Endothelial cell of umbilical vein (primary cell): ENCODE measurements around the gene HLX. TPM values are rescaled to one million over a fixed set of nuclear protein-coding genes. Genes with fewer than 3 reads are reported as not detected.

Experiments used
- BruUV-seq: library from RNA; stranded (reverse); fragments of 400-500 nt; replicated peaks from 2 replicates; lab custom pipeline; 2021; lab: Mats Ljungman, UMichigan
- CTCF ChIA-PET: fragments of 300-600, 350-600 bp; sonication (Branson Sonifier 250); formaldehyde crosslinking; loops from one replicate; lab custom pipeline; 2021; ENCODE audit warnings: antibody characterized with exemption, inconsistent platforms; lab: Charles Lee
- POLR2A ChIA-PET: fragments of 300-600, 350-600 bp; sonication (Branson Sonifier 250); formaldehyde crosslinking; loops from one replicate; lab custom pipeline; 2021; ENCODE audit warnings: antibody characterized with exemption, inconsistent platforms; lab: Charles Lee
- DNase-seq: peaks from one replicate; pipeline ENCODE4 v3.0.0-alpha.2; 2011; ENCODE audit warnings: low read depth, low spot score
- FAIRE-seq: peaks from 2 replicates; lab custom pipeline; 2011; peaks lifted over from hg19 to GRCh38; lab: Jason Lieb, UNC
- H2AFZ ChIP-seq: 2 replicates; pipeline ENCODE4 v1.6.0; 2012; ENCODE audit warnings: low read depth, low read length, control low read depth, inconsistent platforms
- H3K27ac ChIP-seq: 2 replicates; pipeline ENCODE4 v1.5.1; 2011; ENCODE audit warnings: low read depth, mild to moderate bottlenecking, control low read depth, low read length, moderate library complexity; ENCODE audit not compliant: insufficient read depth
- H3K27me3 ChIP-seq, 2 experiments: 2 replicates each; pipeline versions ENCODE4 v1.6.0 to v1.6.1; 2011; ENCODE audit warnings: low read length in 2 of 2, mixed read lengths in 1 of 2; ENCODE audit not compliant: control insufficient read depth in 2 of 2, insufficient read depth in 2 of 2
- H3K36me3 ChIP-seq, 2 experiments: 2 replicates in 1 of 2; 3 replicates in 1 of 2; pipeline ENCODE4 v1.5.1; 2011; ENCODE audit warnings: low read length in 2 of 2, mild to moderate bottlenecking in 1 of 2, moderate library complexity in 1 of 2; ENCODE audit not compliant: control insufficient read depth in 2 of 2, insufficient read depth in 2 of 2; ENCODE audit errors: extremely low read depth in 1 of 2
- H3K4me1 ChIP-seq: 3 replicates; pipeline ENCODE4 v1.5.1; 2011; ENCODE audit warnings: mild to moderate bottlenecking, low read length; ENCODE audit not compliant: control insufficient read depth, insufficient read depth; ENCODE audit errors: extremely low read depth
- H3K4me2 ChIP-seq: 2 replicates; pipeline ENCODE4 v1.6.1; 2011; ENCODE audit warnings: low read length, control low read depth, mixed read lengths; ENCODE audit not compliant: insufficient read depth
- H3K4me3 ChIP-seq, 3 experiments: fragments of 200-600 bp in 1 of 3; sonication (generic), shearing (Covaris generic) in 1 of 3; replicated peaks in 1 of 3; 2 replicates each; pipeline ENCODE4 v1.5.1; 2011 to 2016; ENCODE audit warnings: control low read depth in 3 of 3, low read length in 3 of 3, mild to moderate bottlenecking in 2 of 3, inconsistent platforms in 1 of 3, low read depth in 1 of 3, moderate library complexity in 1 of 3; ENCODE audit not compliant: insufficient read depth in 1 of 3
- H3K79me2 ChIP-seq: 2 replicates; pipeline ENCODE4 v1.6.0; 2012; ENCODE audit warnings: low read length, inconsistent platforms; ENCODE audit not compliant: control insufficient read depth, insufficient read depth
- H3K9ac ChIP-seq: replicated peaks from 2 replicates; pipeline ENCODE3; 2011; ENCODE audit warnings: low read length, control low read depth; ENCODE audit not compliant: insufficient read depth; ENCODE audit errors: extremely low read depth
- H3K9me1 ChIP-seq: replicated peaks from 3 replicates; pipeline ENCODE4 v1.6.0; 2011; ENCODE audit warnings: mild to moderate bottlenecking, low read length; ENCODE audit not compliant: control insufficient read depth, insufficient read depth; ENCODE audit errors: extremely low read depth
- H3K9me3 ChIP-seq: replicated peaks from 2 replicates; pipeline ENCODE4 v1.5.1; 2012; ENCODE audit warnings: low read length, inconsistent platforms; ENCODE audit not compliant: control insufficient read depth, insufficient read depth
- H4K20me1 ChIP-seq: replicated peaks from 2 replicates; pipeline ENCODE3; 2011; ENCODE audit warnings: mild to moderate bottlenecking, low read length; ENCODE audit not compliant: control insufficient read depth, insufficient read depth; ENCODE audit errors: extremely low read depth
- FOS ChIP-seq: IDR thresholded peaks from 2 replicates; pipeline ENCODE4 v1.6.1; 2011; ENCODE audit warnings: mild to moderate bottlenecking, low read length, moderate library complexity, borderline replicate concordance; ENCODE audit not compliant: insufficient read depth
- GATA2 ChIP-seq: IDR thresholded peaks from 2 replicates; pipeline ENCODE4 v1.7.0; 2011; ENCODE audit warnings: low read depth, mild to moderate bottlenecking, moderate library complexity, mixed read lengths, low read length; ENCODE audit not compliant: insufficient read length, insufficient read depth
- JUN ChIP-seq: IDR thresholded peaks from 2 replicates; pipeline ENCODE4 v1.6.1; 2011; ENCODE audit warnings: borderline replicate concordance, low read depth; ENCODE audit not compliant: insufficient read length, insufficient read depth
- MYC ChIP-seq: IDR thresholded peaks from one replicate; pipeline ENCODE4 v1.6.1; 2011; ENCODE audit warnings: mild to moderate bottlenecking, low read depth, low read length
- POLR2A ChIP-seq: IDR thresholded peaks from 2 replicates; pipeline ENCODE4 v1.6.1; 2012; ENCODE audit warnings: low read depth, mild to moderate bottlenecking, control low read depth, low read length
- POLR2AphosphoS5 ChIP-seq: IDR thresholded peaks from 2 replicates; pipeline ENCODE4 v1.6.1; 2012; ENCODE audit warnings: low read depth, mild to moderate bottlenecking, control low read depth, low read length, moderate library complexity; ENCODE audit not compliant: insufficient read depth
- dilution Hi-C: fragments of 300-500 bp; cut with MboI; formaldehyde crosslinking; loops from one replicate; pipeline ENCODE4 v1.15.0; 2019; ENCODE audit warnings: low sequenced_read_pairs; ENCODE audit not compliant: extremely low pct_ligation_motif_present
- intact Hi-C: fragments of 100-400 bp; cut with micrococcal nuclease; formaldehyde crosslinking; loops from one replicate; pipeline ENCODE4 v1.10.0; 2022
- polyA plus RNA-seq, 4 experiments: library from polyadenylated mRNA; depleted of rRNA in 3 of 4; stranded (reverse) in 3 of 4; unstranded in 1 of 4; fragments of >200 nt; gene quantifications; 2 replicates each; pipeline versions ENCODE4 v1.2.1 to v1.2.3, GENCODE V29; 2011 to 2012; ENCODE audit warnings: missing spikeins in 1 of 4
- total RNA-seq: library from RNA; stranded (reverse); gene quantifications from 2 replicates; pipeline ENCODE4 v1.2.3, GENCODE V29; 2021
- TF ChIP-seq, protein P1 (sequence below), 2 donors: IDR thresholded peaks; 1 replicate in 1 of 2; 2 replicates in 1 of 2; pipeline ENCODE4 v1.5.1; 2011; ENCODE audit warnings: low read length in 2 of 2, mild to moderate bottlenecking in 2 of 2, moderate library complexity in 2 of 2, control low read depth in 1 of 2, inconsistent platforms in 1 of 2, low read depth in 1 of 2; ENCODE audit not compliant: insufficient read depth in 1 of 2; ENCODE audit errors: extremely low read depth in 1 of 2
- TF ChIP-seq, protein P2 (sequence below): IDR thresholded peaks from 2 replicates; pipeline ENCODE4 v1.6.1; 2011; ENCODE audit not compliant: insufficient read depth, insufficient read length

Gene HLX
- total and polyA plus RNA-seq, 2 donors (not counting 3 experiments of a cell fraction or from before 2014, with no cell fraction given) = 7.5 to 39.1 TPM

DNA sequence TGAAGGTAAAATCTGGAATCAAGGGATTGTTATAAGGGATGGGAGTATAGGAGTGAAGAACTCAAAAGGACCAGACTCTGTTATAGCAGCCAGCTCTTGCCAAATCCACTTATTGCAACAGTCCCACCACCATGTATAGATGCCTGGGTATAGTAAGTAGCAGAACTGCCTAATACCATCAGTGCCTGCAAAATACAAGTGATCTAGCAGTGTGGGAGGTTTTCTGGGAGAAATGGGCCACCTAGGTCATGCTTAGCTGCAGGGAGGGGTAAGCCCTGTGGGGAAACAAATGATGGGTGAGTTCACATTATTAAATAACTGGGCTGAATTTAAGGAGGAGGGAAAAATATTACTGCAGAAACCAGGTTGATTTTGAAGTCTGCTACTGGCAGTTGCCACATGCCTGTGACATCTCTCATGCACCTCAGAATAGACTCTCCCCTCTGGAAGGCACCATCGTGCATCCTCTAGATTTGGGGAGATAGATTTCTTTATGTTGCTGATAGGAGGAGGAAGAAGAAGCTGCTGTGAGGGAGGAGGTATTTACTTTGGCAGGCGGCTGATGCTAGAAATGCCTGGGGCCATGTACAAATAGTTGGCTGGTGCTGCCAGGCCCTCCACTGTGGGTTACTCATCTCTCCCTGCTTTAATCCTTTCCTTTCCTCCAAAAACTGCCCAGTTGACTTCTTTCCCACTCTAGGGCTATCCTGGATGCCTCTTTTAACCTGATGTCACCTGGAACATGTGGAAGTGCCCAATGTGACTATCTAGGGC, 27.5 kb downstream of the HLX start:
- Histone ChIP-seq H3K79me2 (no peaks in the 10 kb centered on the region), H3K9me1 (no peaks in the 10 kb centered on the region), H3K4me2 (no peak overlapping the region), H3K4me1 (no peaks in the 10 kb centered on the region), H3K9ac (no peak overlapping the region), H3K9me3 (no peaks in the 10 kb centered on the region), H3K27ac (no peak overlapping the region), H4K20me1 (no peaks in the 10 kb centered on the region), H2AFZ (no peak overlapping the region), H3K4me3 (no peak overlapping the region), H3K27me3 (peaks cover 13 to 19% of the 10 kb centered on the region in 2 experiments), H3K36me3 (no peaks in the 10 kb centered on the region)
- CTCF ChIA-PET = interaction anchor here (1.1 to 5.5 kb wide), 4 partner anchors 33 to 528 kb away, joined by 3 to 136 read pairs (median 19); no protein-coding TSS in a partner anchor
- POLR2A ChIA-PET = no interaction called here
- dilution Hi-C loops (no loop called here), intact Hi-C loops (no loop called here)
- no peak for DNase-seq
- TF ChIP-seq MYC (no peak), JUN (no peak), FOS (no peak), POLR2A (no peak), POLR2AphosphoS5 (no peak), GATA2 (no peak)
- TF ChIP-seq, protein P1, sequence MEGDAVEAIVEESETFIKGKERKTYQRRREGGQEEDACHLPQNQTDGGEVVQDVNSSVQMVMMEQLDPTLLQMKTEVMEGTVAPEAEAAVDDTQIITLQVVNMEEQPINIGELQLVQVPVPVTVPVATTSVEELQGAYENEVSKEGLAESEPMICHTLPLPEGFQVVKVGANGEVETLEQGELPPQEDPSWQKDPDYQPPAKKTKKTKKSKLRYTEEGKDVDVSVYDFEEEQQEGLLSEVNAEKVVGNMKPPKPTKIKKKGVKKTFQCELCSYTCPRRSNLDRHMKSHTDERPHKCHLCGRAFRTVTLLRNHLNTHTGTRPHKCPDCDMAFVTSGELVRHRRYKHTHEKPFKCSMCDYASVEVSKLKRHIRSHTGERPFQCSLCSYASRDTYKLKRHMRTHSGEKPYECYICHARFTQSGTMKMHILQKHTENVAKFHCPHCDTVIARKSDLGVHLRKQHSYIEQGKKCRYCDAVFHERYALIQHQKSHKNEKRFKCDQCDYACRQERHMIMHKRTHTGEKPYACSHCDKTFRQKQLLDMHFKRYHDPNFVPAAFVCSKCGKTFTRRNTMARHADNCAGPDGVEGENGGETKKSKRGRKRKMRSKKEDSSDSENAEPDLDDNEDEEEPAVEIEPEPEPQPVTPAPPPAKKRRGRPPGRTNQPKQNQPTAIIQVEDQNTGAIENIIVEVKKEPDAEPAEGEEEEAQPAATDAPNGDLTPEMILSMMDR (IDR thresholded peaks at IDR 0.05; ENCODE audit: extremely low read depth in 1 of 2, insufficient read depth in 1 of 2, low read depth in 1 of 2, low read length in 2 of 2) = no peak
- TF ChIP-seq, protein P2, sequence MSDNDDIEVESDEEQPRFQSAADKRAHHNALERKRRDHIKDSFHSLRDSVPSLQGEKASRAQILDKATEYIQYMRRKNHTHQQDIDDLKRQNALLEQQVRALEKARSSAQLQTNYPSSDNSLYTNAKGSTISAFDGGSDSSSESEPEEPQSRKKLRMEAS = no peak
- BruUV-seq = no TSS peak
- FAIRE-seq = no peak
